GM19463 (cell line): Measurements from ENCODE around the gene TMEM98.
"Not testable (repeated sequence)": the region's sequence is repeated elsewhere in the genome, so short reads cannot be mapped to it uniquely, and the experiment has no call there.

Experiments
- ATAC-seq: cut with Tn5 transposase; IDR thresholded peaks from one replicate; pipeline ENCODE4 v1.9.1; 2021; ENCODE audit warnings: mild to moderate bottlenecking, moderate library complexity; ENCODE audit not compliant: unreplicated experiment

The TMEM98 gene

GRCh38 chr17:32941419-32942032, 13.6 kb downstream of the TMEM98 start:
- ATAC-seq, result no peak

GRCh38 chr17:32943206-32943605, 15.3 kb downstream of the TMEM98 start:
- no peak for ATAC-seq

- no peak for ATAC-seq
Observed at GRCh38 chr17:32943647-32944191, 15.8 kb downstream of the TMEM98 start.

- no peak for ATAC-seq
Observed at GRCh38 chr17:32944248-32945020, 16.5 kb downstream of the TMEM98 start.

- ATAC-seq, result no peak
Observed at GRCh38 chr17:32946375-32947135, 18.6 kb downstream of the TMEM98 start.

GRCh38 chr17:32947736-32948135, 19.8 kb downstream of the TMEM98 start:
- no peak for ATAC-seq

GRCh38 chr17:32949181-32949580, 21.2 kb downstream of the TMEM98 start:
- no peak for ATAC-seq

- ATAC-seq, result not testable (repeated sequence)
Observed at GRCh38 chr17:32952491-32952890, 24.5 kb downstream of the TMEM98 start.

- no peak for ATAC-seq
Observed at GRCh38 chr17:32953045-32953444, 25.1 kb downstream of the TMEM98 start.

- ATAC-seq, result no peak
Observed at GRCh38 chr17:32953857-32954256, 25.9 kb downstream of the TMEM98 start.

GRCh38 chr17:32954477-32954876, 26.5 kb downstream of the TMEM98 start:
- no peak for ATAC-seq

GRCh38 chr17:32955155-32955554, 27.2 kb downstream of the TMEM98 start:
- no peak for ATAC-seq

GRCh38 chr17:32956240-32956970, 28.5 kb downstream of the TMEM98 start:
- ATAC-seq, result no peak

GRCh38 chr17:32958418-32958817, 30.5 kb downstream of the TMEM98 start:
- no peak for ATAC-seq

- ATAC-seq, result no peak
Observed at GRCh38 chr17:32960815-32961214, 32.9 kb downstream of the TMEM98 start.

GRCh38 chr17:32962320-32962711, 34.4 kb downstream of the TMEM98 start:
- ATAC-seq, result no peak

GRCh38 chr17:32964541-32964940, 36.6 kb downstream of the TMEM98 start:
- ATAC-seq, result no peak

- ATAC-seq, result not testable (repeated sequence)
Observed at GRCh38 chr17:32969231-32969630, 41.3 kb downstream of the TMEM98 start.

- ATAC-seq, result no peak
Observed at GRCh38 chr17:32970281-32970680, 42.3 kb downstream of the TMEM98 start.

- no peak for ATAC-seq
Observed at GRCh38 chr17:32971171-32971570, 43.2 kb downstream of the TMEM98 start.

- ATAC-seq, result no peak
Observed at GRCh38 chr17:32976131-32976530, 48.2 kb downstream of the TMEM98 start.
